GM21717 (cell line): Measurements from ENCODE around the gene TCL1A.

ENCODE experiments used
- ATAC-seq: cut with Tn5 transposase; IDR thresholded peaks from one replicate; pipeline ENCODE4 v1.9.1; 2021; ENCODE audit warnings: mild to moderate bottlenecking, moderate library complexity; ENCODE audit not compliant: unreplicated experiment

The TCL1A gene

DNA sequence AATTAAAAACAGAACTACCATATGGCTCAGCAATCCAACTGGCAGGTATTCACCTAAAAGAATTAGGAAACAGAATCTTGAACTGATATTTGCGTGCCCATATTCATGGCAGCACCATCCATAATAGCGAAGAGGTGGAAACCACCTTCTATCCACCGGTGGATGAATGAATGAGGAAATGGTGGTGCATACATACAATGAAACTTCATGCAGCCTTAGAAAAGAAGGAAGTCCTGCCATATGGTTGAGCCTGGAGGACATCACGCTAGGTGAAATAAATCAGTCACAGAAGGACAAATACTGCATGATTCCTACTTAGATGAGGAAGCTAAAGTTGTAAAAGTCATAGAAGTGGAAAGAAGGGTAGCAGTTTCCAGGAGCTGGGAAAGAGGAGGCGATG is 6.6 kb downstream of the TCL1A start:
- no peak for ATAC-seq

DNA sequence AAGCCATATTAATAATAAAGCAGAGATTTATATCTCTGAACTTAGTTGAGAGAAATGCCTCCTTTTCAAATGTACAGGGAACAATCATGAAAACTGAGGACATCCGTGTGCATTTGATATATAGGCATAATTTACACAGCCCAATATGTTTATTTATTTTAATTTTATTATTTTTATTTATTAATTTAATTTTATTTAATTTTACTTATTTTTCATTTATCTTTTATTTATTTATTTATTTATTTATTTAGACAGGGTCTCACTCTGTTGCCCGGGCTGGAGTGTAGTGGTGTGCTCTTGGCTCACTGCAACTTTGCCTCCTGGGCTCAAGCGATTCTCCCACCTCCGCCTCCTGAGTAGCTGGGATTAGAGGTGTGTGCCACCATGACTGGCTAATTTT is 8.4 kb downstream of the TCL1A start:
- no peak for ATAC-seq

DNA sequence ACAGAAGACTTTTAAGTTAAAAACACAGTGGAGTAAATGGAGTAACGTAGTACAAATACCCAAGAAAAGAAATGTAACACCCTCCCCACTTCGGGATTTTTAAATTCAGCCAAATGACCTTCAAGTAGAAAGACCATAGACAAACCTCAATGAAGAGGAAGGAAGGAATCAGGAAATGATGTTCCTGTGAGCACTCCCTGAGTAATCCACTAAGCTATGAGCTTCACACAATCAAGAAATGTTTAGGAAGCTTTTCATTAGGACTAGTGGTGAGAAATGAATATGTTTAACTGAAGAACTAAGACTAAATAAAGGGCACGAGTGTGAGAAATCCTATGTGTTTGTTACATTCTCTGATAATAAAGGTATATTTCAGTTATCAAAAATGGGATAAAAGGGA is 10.1 kb downstream of the TCL1A start:
- ATAC-seq, result no peak

DNA sequence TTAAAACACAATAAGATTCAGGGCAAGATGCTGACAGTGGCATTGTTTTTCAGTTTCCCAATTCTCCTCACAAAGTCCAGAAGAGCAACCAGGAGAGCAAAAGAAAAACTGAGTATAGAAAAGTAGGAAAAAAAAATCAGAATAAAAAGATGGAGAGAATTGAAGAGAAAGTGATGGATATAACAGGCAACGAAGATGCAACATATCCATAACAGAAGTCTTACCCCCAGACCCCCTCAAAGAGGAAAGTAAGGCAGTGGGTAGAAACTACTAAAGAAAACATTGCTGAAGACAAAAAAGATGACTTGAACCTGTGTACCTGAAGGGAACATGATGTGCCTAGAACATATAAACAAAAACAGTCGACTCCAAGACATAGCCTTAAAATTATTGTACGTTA is 10.6 kb downstream of the TCL1A start:
- no peak for ATAC-seq

DNA sequence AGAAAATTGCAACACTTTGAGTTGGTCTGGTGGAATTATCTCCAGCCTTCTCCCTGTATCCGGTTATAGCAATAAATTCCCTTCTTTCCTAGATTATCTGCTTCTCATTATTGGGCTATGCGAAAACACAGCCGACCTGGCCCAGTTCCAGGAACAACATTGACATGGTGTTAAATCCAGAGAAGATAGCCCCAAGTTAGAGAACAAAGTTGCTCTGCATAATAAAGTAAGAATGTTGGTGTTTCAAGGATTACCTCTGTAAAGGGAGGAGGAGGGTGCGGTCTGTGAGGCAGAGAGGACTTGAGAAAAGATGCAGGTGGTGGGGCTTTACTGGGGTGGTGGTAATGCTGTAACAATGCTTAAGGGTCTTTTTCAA is 12.1 kb downstream of the TCL1A start:
- no peak for ATAC-seq

DNA sequence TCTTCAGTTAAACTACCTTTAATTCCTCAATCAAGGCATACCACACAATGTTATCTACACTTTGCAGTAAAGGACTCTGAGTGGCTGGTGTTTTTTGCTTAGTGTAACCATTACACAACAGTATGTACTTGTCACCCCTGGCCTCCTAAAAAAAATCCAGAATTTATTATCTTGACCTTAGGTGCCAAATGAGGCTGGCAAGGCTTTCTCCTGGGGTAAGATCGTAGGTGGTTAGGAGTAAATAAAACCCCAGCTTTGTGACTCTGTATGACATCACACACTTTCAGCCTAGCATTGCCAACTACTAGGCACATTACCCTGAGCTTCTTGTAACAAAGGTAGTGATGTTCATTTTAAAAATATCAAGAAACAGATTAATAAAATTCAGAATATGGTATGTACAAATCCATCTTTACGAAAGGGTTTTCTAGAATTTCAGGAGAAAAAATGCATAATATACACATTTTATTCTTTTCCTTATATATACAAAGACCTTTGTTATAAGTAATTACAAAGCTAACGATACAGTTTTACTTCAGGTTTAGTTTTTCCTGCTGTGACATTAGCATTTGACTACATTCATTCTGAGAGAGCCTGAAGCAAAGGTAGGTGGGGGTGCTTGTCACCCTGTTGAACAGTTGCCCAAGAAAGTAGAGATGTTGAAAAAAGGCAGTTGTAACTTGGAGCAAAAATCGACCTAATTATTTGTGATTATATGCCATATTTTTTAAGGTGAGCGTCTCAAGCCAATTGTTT is 13.5 kb downstream of the TCL1A start:
- no peak for ATAC-seq

DNA sequence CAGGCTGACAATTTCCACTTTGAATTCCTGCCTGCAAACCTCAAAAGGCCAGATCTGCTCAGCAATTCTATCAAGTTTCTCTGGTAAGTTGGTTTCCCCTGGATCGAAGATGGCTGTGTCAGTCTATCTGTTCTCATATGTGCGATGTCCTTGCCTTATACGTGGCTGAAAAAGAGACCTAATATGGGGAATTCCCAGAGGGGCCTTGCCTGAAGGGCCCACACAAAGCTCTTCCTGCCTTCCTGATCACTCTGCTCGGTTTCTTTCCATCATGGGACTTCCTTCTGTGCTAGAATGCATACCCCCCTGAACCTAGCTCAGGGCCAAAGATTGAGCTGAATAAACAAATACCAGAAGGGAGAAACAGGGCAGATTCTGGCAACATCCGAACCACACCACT is 14.5 kb downstream of the TCL1A start:
- ATAC-seq, result peak; percentile 60

DNA sequence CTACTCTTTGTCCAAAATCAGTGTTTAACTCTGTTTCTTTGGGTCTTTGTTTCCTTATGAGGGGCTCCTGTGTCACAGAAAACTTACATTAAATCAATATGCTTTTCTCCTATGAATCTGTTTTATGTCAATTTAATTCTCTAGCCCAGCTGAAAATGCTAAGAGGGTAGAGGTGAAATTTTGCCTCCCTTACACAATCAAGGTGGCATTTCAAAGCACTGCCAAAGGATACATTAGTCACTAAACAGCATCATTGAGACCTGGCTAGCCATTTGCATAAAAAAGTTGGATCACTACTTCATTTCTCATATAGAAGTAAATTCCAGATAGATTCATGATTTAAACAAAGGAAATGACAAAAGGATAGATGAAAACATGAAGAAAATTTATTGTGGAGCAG is 15.6 kb downstream of the TCL1A start:
- ATAC-seq, result no peak

DNA sequence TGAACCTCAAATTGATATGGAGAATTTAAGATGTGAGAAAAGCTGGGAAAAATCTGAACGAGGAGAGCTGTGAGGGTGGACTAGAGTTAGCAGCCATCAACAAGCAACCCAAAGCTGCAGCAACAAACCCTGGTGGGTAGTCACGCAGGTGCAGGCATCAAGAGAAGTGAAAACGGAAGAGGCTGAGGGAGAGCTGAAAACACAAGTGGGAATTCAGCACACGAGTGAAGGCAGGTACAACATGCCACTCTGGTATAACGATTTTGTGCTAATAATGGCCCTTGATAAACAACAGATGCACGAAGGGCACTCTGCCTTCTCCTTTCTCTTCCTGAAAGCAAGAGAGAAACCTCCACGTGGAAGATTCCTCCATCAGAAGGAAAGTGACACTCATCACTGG is 16.2 kb downstream of the TCL1A start:
- peak; percentile 43 for ATAC-seq

DNA sequence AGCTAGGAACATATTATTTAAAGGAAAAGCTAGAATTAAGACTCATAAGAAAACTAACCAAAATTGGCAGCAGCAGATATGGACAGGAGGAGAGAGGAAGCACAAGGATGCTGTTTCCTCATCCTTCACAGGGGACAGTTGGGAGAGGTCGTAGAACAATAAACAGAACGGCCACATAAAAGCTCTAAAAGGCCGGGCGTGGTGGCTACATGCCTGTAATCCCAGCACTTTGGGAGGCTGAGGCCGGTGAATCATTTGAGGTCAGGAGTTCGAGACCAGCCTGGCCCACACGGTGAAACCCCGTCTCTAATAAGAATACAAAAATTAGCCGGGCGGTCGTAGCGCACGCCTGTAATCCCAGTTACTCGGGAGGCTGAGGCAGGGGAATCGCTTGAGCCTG is 17.2 kb downstream of the TCL1A start:
- no peak for ATAC-seq

DNA sequence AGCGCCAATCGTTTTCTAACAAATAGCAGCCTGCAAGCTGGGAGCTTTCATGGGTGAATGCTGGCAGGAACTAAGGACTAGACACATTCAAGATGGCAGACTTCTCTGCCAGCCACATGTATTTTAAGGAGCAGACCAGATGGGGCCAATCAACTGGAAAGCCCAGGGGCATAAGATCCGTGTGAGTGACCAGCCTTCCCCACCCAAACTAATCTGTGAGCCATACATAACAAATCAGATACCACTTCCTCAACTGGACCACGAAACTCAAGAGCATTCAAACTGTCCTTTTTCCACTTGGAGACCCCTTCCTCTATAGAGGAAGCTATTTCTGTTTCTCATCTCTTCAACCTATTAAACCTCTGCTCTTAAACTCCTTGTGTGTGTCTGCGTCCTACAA is 18.0 kb downstream of the TCL1A start:
- ATAC-seq, result no peak

DNA sequence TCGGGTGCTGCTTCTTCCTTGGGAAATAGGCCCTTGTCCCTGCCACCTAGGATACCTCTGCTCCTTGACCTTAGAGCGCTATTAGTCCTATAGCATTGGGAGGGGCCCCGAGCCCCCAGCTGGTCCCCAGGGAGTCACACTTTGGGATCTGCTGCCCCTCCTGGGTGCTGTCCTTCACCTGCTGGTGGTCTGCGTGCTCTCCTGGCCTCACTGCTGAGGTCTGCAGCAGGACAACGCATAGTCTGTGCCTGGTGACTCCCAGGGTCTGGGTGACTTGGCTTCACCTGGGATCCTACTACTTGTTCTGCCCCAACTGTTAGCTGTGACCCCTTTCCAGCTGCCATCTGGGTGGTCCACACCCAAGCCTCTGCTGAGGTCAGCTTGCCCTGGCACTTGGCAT is 18.9 kb downstream of the TCL1A start:
- no peak for ATAC-seq

DNA sequence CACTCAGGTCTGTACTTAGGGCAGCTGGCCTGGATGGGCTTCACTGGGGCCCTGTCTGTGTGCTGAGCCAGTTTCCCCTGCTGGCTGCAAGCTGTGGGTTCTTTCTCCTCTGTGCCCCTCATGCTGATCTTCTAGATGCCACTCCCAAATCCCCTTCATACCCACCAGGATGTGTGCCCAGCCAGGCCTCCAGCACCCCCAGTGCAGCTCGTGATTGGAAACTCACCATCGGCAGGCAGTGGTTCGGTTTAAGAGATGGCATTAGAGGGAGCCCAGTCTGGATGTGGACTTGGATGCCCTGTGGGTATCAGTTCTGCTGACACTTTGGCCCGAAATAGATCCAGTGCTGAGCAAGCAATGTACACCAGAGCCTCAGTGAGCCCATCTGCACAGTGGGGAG is 21.8 kb downstream of the TCL1A start:
- no peak for ATAC-seq

DNA sequence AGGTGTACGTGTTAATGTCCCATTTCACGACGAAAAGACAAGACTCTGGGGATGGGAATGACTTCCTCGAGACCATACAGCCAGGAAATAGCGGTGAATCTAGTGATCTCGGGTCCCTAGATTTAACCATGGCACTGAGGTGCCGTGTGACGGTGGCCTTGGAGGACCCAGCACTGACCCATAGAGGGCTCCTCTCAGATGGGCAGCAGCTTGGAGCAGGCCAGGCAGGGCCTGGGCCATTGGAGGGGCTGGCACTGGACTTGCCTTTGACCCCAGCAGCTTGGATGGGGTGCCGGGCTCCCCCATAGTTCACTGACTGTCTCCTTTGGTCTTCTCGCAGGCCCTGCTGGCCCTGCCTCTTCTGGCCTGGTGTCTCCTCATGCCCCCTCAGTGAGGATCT is 22.3 kb downstream of the TCL1A start:
- no peak for ATAC-seq

DNA sequence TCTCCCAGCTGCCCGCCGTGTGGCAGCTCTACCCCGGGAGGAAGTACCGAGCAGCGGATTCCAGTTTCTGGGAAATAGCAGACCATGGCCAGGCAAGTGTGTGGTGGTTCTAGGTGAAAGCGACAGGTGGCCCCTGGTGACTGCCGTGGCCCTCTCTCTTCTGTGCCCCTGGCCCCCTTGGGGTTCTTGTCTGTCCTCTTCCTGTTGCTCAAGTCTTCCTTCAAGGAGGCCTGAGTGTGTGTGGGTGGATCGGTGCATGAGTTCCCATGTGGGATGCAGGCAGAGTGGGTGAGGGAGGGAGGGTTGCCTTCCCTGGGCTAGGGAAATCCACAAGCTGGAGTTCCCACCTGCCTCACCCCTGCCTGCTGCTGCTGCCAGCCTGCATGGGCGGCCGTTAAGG is 23.1 kb downstream of the TCL1A start:
- ATAC-seq, result no peak

DNA sequence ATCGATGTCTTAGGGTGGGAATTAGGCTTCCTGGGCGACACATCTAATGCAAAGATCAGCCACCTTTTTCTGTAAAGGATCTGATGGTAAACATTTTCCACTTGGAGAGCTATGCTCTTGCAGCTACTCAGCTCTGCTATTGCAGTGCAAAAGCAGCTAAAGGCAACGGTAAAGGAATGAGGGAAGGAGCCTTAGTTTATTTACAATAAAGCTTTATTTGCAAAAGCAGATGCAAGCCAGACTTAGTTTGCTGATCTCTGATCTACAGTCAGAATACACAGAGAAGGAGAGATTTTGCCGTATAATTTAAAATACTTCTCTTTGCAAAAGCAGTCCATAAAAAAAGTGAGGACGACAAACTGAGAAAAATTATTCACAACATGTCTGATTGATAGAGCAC is 24.5 kb downstream of the TCL1A start:
- no peak for ATAC-seq

DNA sequence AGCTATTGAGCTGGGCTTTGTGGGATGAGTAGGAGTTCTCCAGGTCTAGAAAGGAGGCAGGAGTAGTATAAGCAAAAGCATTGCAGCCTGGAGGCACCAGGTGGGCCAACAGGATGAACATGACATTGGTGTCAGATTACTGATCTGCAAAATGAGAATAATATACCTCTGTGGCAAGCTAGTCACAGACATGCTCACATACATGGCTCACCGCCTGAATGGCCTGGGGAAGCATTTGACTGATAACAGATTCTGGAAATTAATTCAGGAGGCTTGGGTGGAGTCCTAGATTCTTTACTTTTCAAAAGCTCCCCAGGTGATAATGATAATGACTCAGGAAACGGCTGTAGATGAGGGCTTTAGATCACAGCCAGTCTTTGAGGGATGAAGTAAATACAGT is 27.0 kb downstream of the TCL1A start:
- no peak for ATAC-seq

DNA sequence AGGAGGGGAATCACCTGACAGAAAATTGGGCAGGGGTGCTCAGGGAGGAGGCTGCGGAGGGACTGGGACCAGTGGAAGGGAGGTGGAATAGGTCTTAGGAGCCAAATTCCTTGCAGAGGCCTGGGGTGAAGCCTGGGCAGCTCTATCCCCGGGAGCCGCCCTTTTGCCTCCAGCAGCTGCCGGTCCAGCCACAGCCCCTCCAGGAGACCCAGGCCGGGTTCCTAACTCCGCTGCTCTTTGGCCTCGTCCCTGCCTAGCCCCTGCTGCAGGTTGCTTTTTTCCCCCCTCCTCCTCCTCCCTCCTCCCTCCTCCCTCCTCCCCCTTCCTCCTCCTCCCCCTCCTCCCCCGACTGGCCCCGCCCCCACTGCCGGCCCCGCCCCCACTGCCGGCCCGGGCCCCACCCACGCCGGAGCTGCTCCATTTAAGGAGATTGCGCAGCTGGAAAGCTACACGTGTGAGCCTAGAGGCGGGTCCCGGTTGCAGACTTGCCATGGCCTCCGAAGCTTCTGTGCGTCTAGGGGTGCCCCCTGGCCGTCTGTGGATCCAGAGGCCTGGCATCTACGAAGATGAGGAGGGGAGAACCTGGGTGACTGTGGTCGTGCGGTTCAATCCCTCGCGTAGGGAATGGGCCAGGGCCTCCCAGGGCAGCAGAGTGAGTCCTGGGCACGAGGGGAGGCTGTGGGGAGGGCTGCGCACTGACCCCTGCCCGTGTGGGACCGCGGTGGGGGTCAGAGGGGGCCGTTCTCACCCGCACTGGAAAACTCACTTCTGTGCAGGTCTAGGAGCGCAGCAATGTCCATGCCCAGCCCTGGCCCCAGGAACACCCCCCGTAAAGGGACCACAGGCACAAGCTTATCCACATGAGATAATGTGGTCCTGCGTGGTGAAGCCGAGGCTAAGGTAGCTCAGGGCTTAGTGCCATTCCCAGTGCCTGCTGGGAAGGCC is 27.7 kb downstream of the TCL1A start, which contains the start of gene TCL1B:
Gene TCL1B (plus strand): TSS at position 449 of the 945 bp plus-strand sequence. CDS start 42 bp downstream, at position 491.
- ATAC-seq, result no peak

DNA sequence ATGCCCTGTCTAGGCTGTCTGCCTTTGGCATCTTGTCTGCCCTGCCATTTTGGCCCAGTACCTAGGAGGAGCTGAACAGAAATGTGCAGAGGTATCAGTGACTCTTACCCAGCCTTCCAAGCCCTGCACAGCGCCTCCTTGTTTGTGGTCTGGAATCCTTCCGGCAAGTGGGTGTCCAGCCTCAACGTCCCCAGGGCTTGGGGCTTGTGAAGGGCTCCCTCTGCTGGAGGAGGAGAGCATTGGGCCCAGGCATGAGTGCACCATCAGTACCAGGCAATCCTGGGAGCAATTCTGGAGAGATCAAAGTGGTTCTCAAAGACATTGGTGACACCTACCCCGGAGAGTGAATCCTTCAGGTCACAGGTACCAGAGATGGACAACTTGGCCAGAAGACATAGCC is 30.1 kb downstream of the TCL1A start:
- ATAC-seq, result no peak

DNA sequence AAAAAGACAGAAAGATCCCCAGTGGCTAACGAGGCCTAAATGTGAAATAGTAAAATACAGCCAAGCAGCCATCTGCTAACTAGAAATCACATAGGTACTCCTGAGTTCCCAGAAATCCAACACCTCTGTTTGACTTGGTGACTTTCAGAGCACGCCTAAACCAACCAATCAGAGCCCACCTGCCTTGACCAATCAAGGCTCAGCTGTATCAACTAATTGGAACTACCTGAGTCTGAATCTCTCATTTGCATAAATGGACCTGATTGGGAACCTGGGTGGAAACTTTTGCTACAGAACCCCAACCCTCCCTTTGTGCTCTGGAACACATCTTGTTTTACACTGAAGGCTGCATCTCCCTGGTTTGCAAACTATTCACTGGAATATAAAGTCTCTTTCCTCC is 32.8 kb downstream of the TCL1A start:
- no peak for ATAC-seq

DNA sequence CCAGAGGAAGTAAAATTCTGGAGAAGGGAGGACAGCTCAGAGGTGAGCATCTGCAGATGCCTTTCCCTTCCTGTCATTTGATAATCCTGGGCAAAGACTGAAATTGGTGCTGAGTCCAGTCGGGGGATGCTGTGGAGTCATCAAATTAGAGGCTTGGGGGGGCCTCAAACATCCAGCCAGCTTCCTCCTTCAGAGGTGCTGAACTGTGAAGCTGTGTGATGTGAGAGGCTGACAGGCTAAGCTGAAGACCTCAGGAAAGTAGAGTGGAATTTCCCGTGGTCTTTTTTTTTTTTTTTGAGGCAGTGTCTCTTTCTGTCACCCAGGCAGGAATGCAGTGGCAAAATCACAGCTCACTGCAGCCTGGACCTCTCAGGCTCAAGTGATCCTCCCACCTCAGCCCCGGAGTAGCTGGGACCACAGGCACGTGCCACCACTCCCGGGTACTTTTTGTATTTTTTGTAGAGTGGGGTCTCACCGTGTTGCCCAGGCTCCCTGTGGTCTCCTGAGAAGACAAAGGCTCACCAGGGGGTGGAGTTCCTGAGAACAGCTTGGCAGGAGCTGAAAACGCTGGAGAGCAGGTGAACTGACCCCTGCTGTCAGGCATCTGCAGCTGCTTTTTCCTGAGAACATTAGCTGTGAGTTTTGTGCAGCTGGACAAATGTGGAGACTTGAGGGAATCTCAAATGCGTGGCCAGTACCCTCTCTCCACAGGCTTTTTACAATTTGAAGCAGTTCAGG is 33.8 kb downstream of the TCL1A start:
- no peak for ATAC-seq
